Ascending aorta (tissue), 2 donors: ENCODE data around the gene ATP7A. TPM values are rescaled to one million over a fixed set of nuclear protein-coding genes. Genes with fewer than 3 reads are reported as not detected.

ENCODE experiments used
- DNase-seq, 2 donors: peaks; one replicate each; pipeline ENCODE4 v3.0.0-alpha.2; 2019; ENCODE audit warnings: low spot score in 2 of 2
- H3K27ac ChIP-seq, 2 donors: fragments of 200-600 bp; sonication (generic); one replicate each; pipeline ENCODE4 v1.5.1; 2016 to 2017; ENCODE audit warnings: mild to moderate bottlenecking in 1 of 2
- H3K27me3 ChIP-seq: fragments of 200-600 bp; sonication (generic); one replicate; pipeline ENCODE4 v1.5.1; 2017
- H3K36me3 ChIP-seq, 2 donors: fragments of 200-600 bp; sonication (generic); one replicate each; pipeline ENCODE4 v1.5.1; 2016
- H3K4me1 ChIP-seq, 2 donors: fragments of 200-600 bp; sonication (generic); one replicate each; pipeline ENCODE4 v1.5.1; 2016 to 2017; ENCODE audit warnings: mild to moderate bottlenecking in 1 of 2
- H3K4me3 ChIP-seq, 2 donors: fragments of 200-600 bp; sonication (generic); one replicate each; pipeline ENCODE4 v1.5.1; 2016 to 2017; ENCODE audit warnings: mild to moderate bottlenecking in 1 of 2
- H3K9me3 ChIP-seq, 2 donors: fragments of 200-600 bp; sonication (generic); one replicate each; pipeline ENCODE4 v1.5.1; 2016
- CTCF ChIP-seq, 3 experiments: fragments of 200-600 bp in 2 of 3; fragments of 450-650 bp in 1 of 3; sonication (generic) in 2 of 3; IDR thresholded peaks; one replicate each; pipeline ENCODE4 v1.5.1; 2016 to 2019; ENCODE audit warnings: antibody characterized with exemption in 3 of 3, mild to moderate bottlenecking in 1 of 3, moderate library complexity in 1 of 3
- intact Hi-C: fragments of 100-400 bp; cut with DNase I; formaldehyde crosslinking; loops from one replicate; pipeline ENCODE4 v1.15.1; 2023
- total RNA-seq: library from RNA; depleted of rRNA; stranded (reverse); fragments of >200 nt; gene quantifications from one replicate; pipeline ENCODE4 v1.1.0, GENCODE V29; 2016

The ATP7A gene
- total RNA-seq, 1 donor from 2014 or later: 7.5 TPM

- intact Hi-C loops: no loop called here
- H3K27ac ChIP-seq: no peak overlapping the region
- no peak for DNase-seq
- H3K36me3 ChIP-seq: no peaks in the 10 kb centered on the region
- H3K27me3 ChIP-seq: no peaks in the 10 kb centered on the region
- TF ChIP-seq CTCF (IDR thresholded peaks at IDR 0.05): no peak
- H3K9me3 ChIP-seq: no peaks in the 10 kb centered on the region
- H3K4me1 ChIP-seq: no peaks in the 10 kb centered on the region
- H3K4me3 ChIP-seq: no peak overlapping the region
These were observed 65.3 kb downstream of the ATP7A start for GRCh38 chrX:77975755-77976154.

GRCh38 chrX:77977095-77977494 lies 66.6 kb downstream of the ATP7A start:
- intact Hi-C loops: no loop called here
- no peaks in the 10 kb centered on the region for H3K27me3 ChIP-seq
- no peaks in the 10 kb centered on the region for H3K36me3 ChIP-seq
- no peaks in the 10 kb centered on the region for H3K9me3 ChIP-seq
- no peak overlapping the region for H3K4me3 ChIP-seq
- DNase-seq: no peak
- TF ChIP-seq CTCF (IDR thresholded peaks at IDR 0.05): no peak
- H3K4me1 ChIP-seq: no peaks in the 10 kb centered on the region
- H3K27ac ChIP-seq: no peak overlapping the region

GRCh38 chrX:77977518-77977917 lies 67.0 kb downstream of the ATP7A start:
- DNase-seq: no peak
- TF ChIP-seq CTCF (IDR thresholded peaks at IDR 0.05): no peak
- Histone ChIP-seq H3K4me3 (no peak overlapping the region), H3K27ac (no peak overlapping the region), H3K4me1 (no peaks in the 10 kb centered on the region), H3K36me3 (no peaks in the 10 kb centered on the region), H3K9me3 (no peaks in the 10 kb centered on the region), H3K27me3 (no peaks in the 10 kb centered on the region)
- intact Hi-C loops: no loop called here

- Histone ChIP-seq H3K4me1 (no peaks in the 10 kb centered on the region), H3K27ac (no peak overlapping the region)
These were observed 69.4 kb downstream of the ATP7A start for GRCh38 chrX:77979870-77980269.

GRCh38 chrX:78011846-78012245 lies 101.4 kb downstream of the ATP7A start:
- intact Hi-C loops: no loop called here
- no peak for TF ChIP-seq CTCF (IDR thresholded peaks at IDR 0.05)
- Histone ChIP-seq H3K36me3 (no peaks in the 10 kb centered on the region), H3K27ac (no peak overlapping the region), H3K4me1 (no peaks in the 10 kb centered on the region), H3K27me3 (no peaks in the 10 kb centered on the region), H3K9me3 (no peaks in the 10 kb centered on the region), H3K4me3 (no peak overlapping the region)
- no peak for DNase-seq

More at GRCh38 chrX:77979870-77980269, 69.4 kb downstream of the ATP7A start:
- DNase-seq: no peak
- intact Hi-C loops: no loop called here
- no peak for TF ChIP-seq CTCF (IDR thresholded peaks at IDR 0.05)
- H3K36me3 ChIP-seq: no peaks in the 10 kb centered on the region
- no peak overlapping the region for H3K4me3 ChIP-seq
- H3K27me3 ChIP-seq: no peaks in the 10 kb centered on the region
- H3K9me3 ChIP-seq: no peaks in the 10 kb centered on the region
